GM12878 (cell line): ENCODE measurements around the gene BCO1. TPM values are rescaled to one million over a fixed set of nuclear protein-coding genes. Genes with fewer than 3 reads are reported as not detected.

ENCODE experiments used
- ATAC-seq: fragments of 200-7000 bp; cut with Tn5 transposase; 3 replicates; pipeline ENCODE4 v1.9.1; 2020; ENCODE audit warnings: mild to moderate bottlenecking, moderate library complexity
- BruUV-seq: library from RNA; stranded (reverse); fragments of 400-500 nt; replicated peaks from 2 replicates; lab custom pipeline; 2021; lab: Mats Ljungman, UMichigan
- CTCF ChIA-PET: fragments of 300-600 bp; sonication (Branson Sonifier 250); formaldehyde crosslinking; extraction: SDS; loops from one replicate; lab custom pipeline; 2021; ENCODE audit warnings: inconsistent platforms; lab: Yijun Ruan, JAX
- POLR2A ChIA-PET: fragments of 350-600 bp; formaldehyde crosslinking; extraction: SDS; loops from one replicate; lab custom pipeline; 2021; ENCODE audit warnings: inconsistent platforms; lab: Charles Lee
- RAD21 ChIA-PET: fragments of 300-600 bp; sonication (Branson Sonifier 250); formaldehyde crosslinking; loops from one replicate; lab custom pipeline; 2023; ENCODE audit warnings: antibody characterized with exemption; ENCODE audit not compliant: unreplicated experiment; lab: Charles Lee
- SMC1A ChIA-PET: fragments of 300-600 bp; sonication (Branson Sonifier 250); formaldehyde crosslinking; loops from one replicate; lab custom pipeline; 2023; ENCODE audit not compliant: unreplicated experiment, uncharacterized antibody; lab: Charles Lee
- DNase-seq: peaks from one replicate; pipeline ENCODE4 v3.0.0-alpha.2; 2011; ENCODE audit warnings: low read depth, low spot score
- FAIRE-seq: peaks from 3 replicates; lab custom pipeline; 2011; peaks lifted over from hg19 to GRCh38; lab: Jason Lieb, UNC
- H2AFZ ChIP-seq: 2 replicates; pipeline ENCODE4 v1.6.0; 2011; ENCODE audit warnings: low read depth, low read length, control low read depth; ENCODE audit not compliant: control insufficient read depth
- H3K27ac ChIP-seq: 2 replicates; pipeline ENCODE4 v1.5.1; 2011; ENCODE audit warnings: control low read depth; ENCODE audit not compliant: control insufficient read depth, insufficient read depth
- H3K27me3 ChIP-seq, 2 experiments: replicated peaks in 1 of 2; 2 replicates each; pipeline versions ENCODE4 v1.6.0 to v1.6.1; 2011; ENCODE audit warnings: low read length in 1 of 2; ENCODE audit not compliant: control insufficient read depth in 2 of 2, insufficient read depth in 2 of 2
- H3K36me3 ChIP-seq, 2 experiments: 2 replicates each; pipeline ENCODE4 v1.5.1; 2011; ENCODE audit warnings: low read length in 1 of 2; ENCODE audit not compliant: control insufficient read depth in 2 of 2, insufficient read depth in 2 of 2
- H3K4me1 ChIP-seq: 2 replicates; pipeline ENCODE4 v1.6.1; 2011; ENCODE audit warnings: mild to moderate bottlenecking, low read length, moderate library complexity, mixed read lengths; ENCODE audit not compliant: control insufficient read depth, insufficient read depth
- H3K4me2 ChIP-seq: 2 replicates; pipeline ENCODE4 v1.6.0; 2011; ENCODE audit warnings: control low read depth; ENCODE audit not compliant: control insufficient read depth, insufficient read depth
- H3K4me3 ChIP-seq: fragments of 200-600 bp; sonication (generic); 2 replicates; pipeline ENCODE4 v1.5.1; 2016
- H3K79me2 ChIP-seq: 2 replicates; pipeline ENCODE4 v1.6.0; 2011; ENCODE audit warnings: low read length; ENCODE audit not compliant: control insufficient read depth, insufficient read depth
- H3K9ac ChIP-seq: 2 replicates; pipeline ENCODE4 v1.8.0; 2011; ENCODE audit warnings: low read length, control low read depth, mixed read lengths; ENCODE audit not compliant: control insufficient read depth, insufficient read depth
- H3K9me3 ChIP-seq: replicated peaks from 3 replicates; pipeline ENCODE4 v1.5.1; 2011; ENCODE audit warnings: mild to moderate bottlenecking, low read length; ENCODE audit not compliant: control insufficient read depth, insufficient read depth
- H4K20me1 ChIP-seq: 2 replicates; pipeline ENCODE4 v1.6.0; 2011; ENCODE audit not compliant: control insufficient read depth, insufficient read depth
- CHD1 ChIP-seq: IDR thresholded peaks from 2 replicates; pipeline ENCODE4 v1.6.1; 2012; ENCODE audit warnings: low read depth, low read length, improper control_type of control experiment
- FOXM1 ChIP-seq: IDR thresholded peaks from 2 replicates; pipeline ENCODE4 v1.6.1; 2012; ENCODE audit warnings: low read depth, mild to moderate bottlenecking, inconsistent platforms, low read length, moderate library complexity
- HCFC1 ChIP-seq: fragments of 150-350 bp; IDR thresholded peaks from 2 replicates; pipeline ENCODE4 v1.6.1; 2014; ENCODE audit warnings: low read length
- HDAC2 ChIP-seq: fragments of 200-600 bp; sonication (generic); IDR thresholded peaks from 2 replicates; pipeline ENCODE4 v1.6.1; 2017
- IKZF2 ChIP-seq, 2 experiments: fragments of 450-650 bp; IDR thresholded peaks; 2 replicates each; pipeline ENCODE4 v1.6.1; 2017; ENCODE audit warnings: mild to moderate bottlenecking in 2 of 2, moderate library complexity in 2 of 2
- NFYB ChIP-seq: IDR thresholded peaks from 2 replicates; pipeline ENCODE4 v1.6.1; 2011; ENCODE audit warnings: low read depth, mild to moderate bottlenecking, low read length, improper control_type of control experiment, moderate library complexity; ENCODE audit not compliant: insufficient read depth
- NR2C1 ChIP-seq: fragments of 450-650 bp; IDR thresholded peaks from 2 replicates; pipeline ENCODE4 v1.6.1; 2017; ENCODE audit warnings: antibody characterized with exemption, mild to moderate bottlenecking, moderate library complexity
- PAX5 ChIP-seq: IDR thresholded peaks from 2 replicates; pipeline ENCODE4 v1.6.1; 2011; ENCODE audit warnings: low read depth, low read length, borderline replicate concordance
- WGBS: methylation state at CpG from one replicate; pipeline ENCODE4 v1.1.6; 2016; ENCODE audit warnings: low lambda C conversion rate; ENCODE audit not compliant: insufficient replicate concordance, insufficient coverage; ENCODE audit errors: missing lambda C conversion rate; 5-methylcytosine and 5-hydroxymethylcytosine counted together
- in situ Hi-C: fragments of 300-500 bp; cut with MboI; formaldehyde crosslinking; loops from 9 replicates; pipeline ENCODE4 v1.14.3; 2018; ENCODE audit warnings: mixed read lengths
- intact Hi-C: fragments of 100-400 bp; cut with micrococcal nuclease; formaldehyde crosslinking; loops from one replicate; pipeline ENCODE4 v1.14.2; 2022; ENCODE audit not compliant: unreplicated experiment
- polyA plus RNA-seq, 11 experiments: library from polyadenylated mRNA; depleted of rRNA in 4 of 11; unstranded in 6 of 11; stranded (reverse) in 5 of 11; fragments of >200 nt; fragmentation: Nextera tagmentation in 4 of 11; fragmentation: Illumina TruSeq in 1 of 11; extraction: Ambion mirVana in 4 of 11; extraction: Trizol in 1 of 11; gene quantifications; 1 replicate in 1 of 11; 2 replicates in 10 of 11; pipeline versions ENCODE4 v1.2.1 to v1.2.3, GENCODE V29; 2011 to 2016; ENCODE audit warnings: inconsistent platforms in 2 of 11, missing spikeins in 2 of 11, low read depth in 1 of 11
- total RNA-seq, 4 experiments: library from RNA; depleted of rRNA in 3 of 4; stranded (reverse); fragments of >200 nt in 3 of 4; fragmentation: Illumina TruSeq in 1 of 4; extraction: Trizol in 1 of 4; gene quantifications; 2 replicates each; pipeline versions ENCODE4 v1.2.1 to v1.2.3, GENCODE V29; 2013 to 2021
- TF ChIP-seq, protein P1 (sequence below): IDR thresholded peaks from 2 replicates; pipeline ENCODE4 v1.6.1; 2011; ENCODE audit warnings: mild to moderate bottlenecking, low read depth, low read length, moderate library complexity; ENCODE audit not compliant: insufficient replicate concordance
- TF ChIP-seq, protein P2 (sequence below): fragments of 450-650 bp; IDR thresholded peaks from 2 replicates; pipeline ENCODE4 v1.6.1; 2017; ENCODE audit warnings: low read depth, mild to moderate bottlenecking, moderate library complexity
- TF ChIP-seq, protein P3 (sequence below): fragments of 450-650 bp; IDR thresholded peaks from 2 replicates; pipeline ENCODE4 v1.6.1; 2017; ENCODE audit warnings: antibody characterized with exemption, mild to moderate bottlenecking, moderate library complexity
- TF ChIP-seq, protein P4 (sequence below): fragments of 450-650 bp; IDR thresholded peaks from 2 replicates; pipeline ENCODE4 v1.6.1; 2018; ENCODE audit warnings: borderline replicate concordance, mild to moderate bottlenecking; ENCODE audit not compliant: partially characterized antibody

Gene BCO1
- total and polyA plus RNA-seq, 10 of the 15 experiments (the other 5 are each of a cell fraction or from before 2014, with no cell fraction given) = 0.09 to 0.21 (median 0.14) TPM; not detected in 7

DNA sequence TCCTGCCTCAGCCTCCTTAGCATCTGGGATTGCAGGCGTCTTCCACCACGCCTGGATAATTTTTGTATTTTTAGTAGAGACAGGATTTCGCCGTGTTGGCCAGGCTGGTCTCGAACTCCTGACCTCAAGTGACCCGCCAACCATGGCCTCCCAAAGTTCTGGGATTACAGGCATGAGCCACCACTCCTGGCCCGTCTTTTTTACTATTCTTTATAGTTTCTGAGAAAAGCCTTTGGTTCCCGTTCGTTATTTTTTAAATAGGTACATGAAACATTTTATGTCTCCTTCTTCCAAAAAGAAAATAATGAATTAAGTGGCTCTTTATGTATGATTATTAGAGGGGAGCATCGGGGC, 570 bp upstream of the BCO1 start (continued):
- TF ChIP-seq, protein P1, sequence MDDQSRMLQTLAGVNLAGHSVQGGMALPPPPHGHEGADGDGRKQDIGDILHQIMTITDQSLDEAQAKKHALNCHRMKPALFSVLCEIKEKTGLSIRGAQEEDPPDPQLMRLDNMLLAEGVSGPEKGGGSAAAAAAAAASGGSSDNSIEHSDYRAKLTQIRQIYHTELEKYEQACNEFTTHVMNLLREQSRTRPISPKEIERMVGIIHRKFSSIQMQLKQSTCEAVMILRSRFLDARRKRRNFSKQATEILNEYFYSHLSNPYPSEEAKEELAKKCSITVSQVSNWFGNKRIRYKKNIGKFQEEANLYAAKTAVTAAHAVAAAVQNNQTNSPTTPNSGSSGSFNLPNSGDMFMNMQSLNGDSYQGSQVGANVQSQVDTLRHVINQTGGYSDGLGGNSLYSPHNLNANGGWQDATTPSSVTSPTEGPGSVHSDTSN = no peak
- TF ChIP-seq, protein P2, sequence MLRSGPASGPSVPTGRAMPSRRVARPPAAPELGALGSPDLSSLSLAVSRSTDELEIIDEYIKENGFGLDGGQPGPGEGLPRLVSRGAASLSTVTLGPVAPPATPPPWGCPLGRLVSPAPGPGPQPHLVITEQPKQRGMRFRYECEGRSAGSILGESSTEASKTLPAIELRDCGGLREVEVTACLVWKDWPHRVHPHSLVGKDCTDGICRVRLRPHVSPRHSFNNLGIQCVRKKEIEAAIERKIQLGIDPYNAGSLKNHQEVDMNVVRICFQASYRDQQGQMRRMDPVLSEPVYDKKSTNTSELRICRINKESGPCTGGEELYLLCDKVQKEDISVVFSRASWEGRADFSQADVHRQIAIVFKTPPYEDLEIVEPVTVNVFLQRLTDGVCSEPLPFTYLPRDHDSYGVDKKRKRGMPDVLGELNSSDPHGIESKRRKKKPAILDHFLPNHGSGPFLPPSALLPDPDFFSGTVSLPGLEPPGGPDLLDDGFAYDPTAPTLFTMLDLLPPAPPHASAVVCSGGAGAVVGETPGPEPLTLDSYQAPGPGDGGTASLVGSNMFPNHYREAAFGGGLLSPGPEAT = no peak
- TF ChIP-seq PAX5 = no peak
- TF ChIP-seq HCFC1 = no peak

DNA sequence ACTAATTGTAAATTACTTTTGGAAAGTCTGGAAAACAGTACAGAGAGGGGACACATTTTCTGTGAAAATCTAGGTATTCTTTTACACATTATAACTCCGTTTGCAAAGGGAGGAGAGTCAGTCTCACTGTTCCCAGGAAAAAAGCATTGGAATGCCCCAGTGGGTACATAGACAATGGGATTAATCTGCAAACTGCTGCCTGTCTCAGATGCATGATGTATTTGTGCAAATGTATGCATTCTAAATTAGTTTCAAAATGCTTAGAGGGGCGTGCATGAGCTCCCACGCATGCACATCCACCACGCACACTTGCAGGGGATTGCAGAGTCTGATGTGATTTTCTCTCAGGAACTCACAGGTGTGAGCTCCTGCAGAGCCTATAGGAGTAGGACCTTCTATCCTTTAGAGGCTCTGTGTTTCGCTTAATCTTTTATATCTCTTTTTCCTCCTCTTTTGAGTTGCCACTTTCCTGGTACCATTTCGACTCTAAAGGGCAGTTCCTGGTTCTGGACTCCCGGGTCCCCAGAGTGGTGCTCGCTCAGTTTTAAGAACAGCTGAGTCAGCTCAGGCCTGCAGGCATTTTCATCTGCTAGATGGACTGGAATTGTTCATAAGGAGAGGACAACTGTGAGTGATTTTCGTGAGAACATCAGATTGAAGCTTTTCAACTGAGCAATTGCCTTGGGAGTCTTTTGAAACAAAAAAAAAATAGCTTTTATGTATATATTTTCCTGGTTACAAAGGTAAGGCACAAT, 1.1 kb downstream of the BCO1 start:
- H2AFZ ChIP-seq = no peak overlapping the region
- ChIA-PET CTCF (interaction anchor here (0.9 to 1.1 kb wide), 2 partner anchors 22 to 35 kb away, joined by 4 to 6 read pairs; no protein-coding TSS in a partner anchor), SMC1A (interaction anchor here (0.6 to 1.3 kb wide), 2 partner anchors 9 to 481 kb away, joined by 3 read pairs; no protein-coding TSS in a partner anchor), RAD21 (no interaction called here), POLR2A (no interaction called here)
- ATAC-seq (no peak), DNase-seq (no peak), FAIRE-seq (no peak)
- H3K27ac ChIP-seq = no peak overlapping the region
- H3K4me1 ChIP-seq = no peaks in the 10 kb centered on the region
- no peaks in the 10 kb centered on the region for H3K9me3 ChIP-seq
- intact Hi-C loops = no loop called here
- H3K4me2 ChIP-seq = no peak overlapping the region
- no peaks in the 10 kb centered on the region for H3K36me3 ChIP-seq
- H3K9ac ChIP-seq = no peak overlapping the region
- WGBS = 6% methylated on average over 9 of the region's 9 CpGs
- H3K4me3 ChIP-seq = no peak overlapping the region
- no peaks in the 10 kb centered on the region for H3K79me2 ChIP-seq
- BruUV-seq = no TSS peak
- in situ Hi-C loops = no loop called here
- H4K20me1 ChIP-seq = no peaks in the 10 kb centered on the region
- H3K27me3 ChIP-seq = no peaks in the 10 kb centered on the region
- TF ChIP-seq NFYB (no peak), CHD1 (no peak), HDAC2 (no peak), NR2C1 (no peak), IKZF2 (IDR thresholded peaks at IDR 0.05) (no peak), FOXM1 (no peak)
- TF ChIP-seq, protein P3, sequence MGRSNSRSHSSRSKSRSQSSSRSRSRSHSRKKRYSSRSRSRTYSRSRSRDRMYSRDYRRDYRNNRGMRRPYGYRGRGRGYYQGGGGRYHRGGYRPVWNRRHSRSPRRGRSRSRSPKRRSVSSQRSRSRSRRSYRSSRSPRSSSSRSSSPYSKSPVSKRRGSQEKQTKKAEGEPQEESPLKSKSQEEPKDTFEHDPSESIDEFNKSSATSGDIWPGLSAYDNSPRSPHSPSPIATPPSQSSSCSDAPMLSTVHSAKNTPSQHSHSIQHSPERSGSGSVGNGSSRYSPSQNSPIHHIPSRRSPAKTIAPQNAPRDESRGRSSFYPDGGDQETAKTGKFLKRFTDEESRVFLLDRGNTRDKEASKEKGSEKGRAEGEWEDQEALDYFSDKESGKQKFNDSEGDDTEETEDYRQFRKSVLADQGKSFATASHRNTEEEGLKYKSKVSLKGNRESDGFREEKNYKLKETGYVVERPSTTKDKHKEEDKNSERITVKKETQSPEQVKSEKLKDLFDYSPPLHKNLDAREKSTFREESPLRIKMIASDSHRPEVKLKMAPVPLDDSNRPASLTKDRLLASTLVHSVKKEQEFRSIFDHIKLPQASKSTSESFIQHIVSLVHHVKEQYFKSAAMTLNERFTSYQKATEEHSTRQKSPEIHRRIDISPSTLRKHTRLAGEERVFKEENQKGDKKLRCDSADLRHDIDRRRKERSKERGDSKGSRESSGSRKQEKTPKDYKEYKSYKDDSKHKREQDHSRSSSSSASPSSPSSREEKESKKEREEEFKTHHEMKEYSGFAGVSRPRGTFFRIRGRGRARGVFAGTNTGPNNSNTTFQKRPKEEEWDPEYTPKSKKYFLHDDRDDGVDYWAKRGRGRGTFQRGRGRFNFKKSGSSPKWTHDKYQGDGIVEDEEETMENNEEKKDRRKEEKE = no peak
- TF ChIP-seq, protein P4, sequence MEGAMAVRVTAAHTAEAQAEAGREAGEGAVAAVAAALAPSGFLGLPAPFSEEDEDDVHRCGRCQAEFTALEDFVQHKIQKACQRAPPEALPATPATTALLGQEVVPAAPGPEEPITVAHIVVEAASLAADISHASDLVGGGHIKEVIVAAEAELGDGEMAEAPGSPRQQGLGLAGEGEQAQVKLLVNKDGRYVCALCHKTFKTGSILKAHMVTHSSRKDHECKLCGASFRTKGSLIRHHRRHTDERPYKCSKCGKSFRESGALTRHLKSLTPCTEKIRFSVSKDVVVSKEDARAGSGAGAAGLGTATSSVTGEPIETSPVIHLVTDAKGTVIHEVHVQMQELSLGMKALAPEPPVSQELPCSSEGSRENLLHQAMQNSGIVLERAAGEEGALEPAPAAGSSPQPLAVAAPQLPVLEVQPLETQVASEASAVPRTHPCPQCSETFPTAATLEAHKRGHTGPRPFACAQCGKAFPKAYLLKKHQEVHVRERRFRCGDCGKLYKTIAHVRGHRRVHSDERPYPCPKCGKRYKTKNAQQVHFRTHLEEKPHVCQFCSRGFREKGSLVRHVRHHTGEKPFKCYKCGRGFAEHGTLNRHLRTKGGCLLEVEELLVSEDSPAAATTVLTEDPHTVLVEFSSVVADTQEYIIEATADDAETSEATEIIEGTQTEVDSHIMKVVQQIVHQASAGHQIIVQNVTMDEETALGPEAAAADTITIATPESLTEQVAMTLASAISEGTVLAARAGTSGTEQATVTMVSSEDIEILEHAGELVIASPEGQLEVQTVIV = no peak
